ENCODE measurements around the gene ATP5PD. TPM values are rescaled to one million over a fixed set of nuclear protein-coding genes. Genes with fewer than 3 reads are reported as not detected.

Gene ATP5PD
- total RNA-seq, 1 experiment from 2014 or later, result 413 TPM

DNA sequence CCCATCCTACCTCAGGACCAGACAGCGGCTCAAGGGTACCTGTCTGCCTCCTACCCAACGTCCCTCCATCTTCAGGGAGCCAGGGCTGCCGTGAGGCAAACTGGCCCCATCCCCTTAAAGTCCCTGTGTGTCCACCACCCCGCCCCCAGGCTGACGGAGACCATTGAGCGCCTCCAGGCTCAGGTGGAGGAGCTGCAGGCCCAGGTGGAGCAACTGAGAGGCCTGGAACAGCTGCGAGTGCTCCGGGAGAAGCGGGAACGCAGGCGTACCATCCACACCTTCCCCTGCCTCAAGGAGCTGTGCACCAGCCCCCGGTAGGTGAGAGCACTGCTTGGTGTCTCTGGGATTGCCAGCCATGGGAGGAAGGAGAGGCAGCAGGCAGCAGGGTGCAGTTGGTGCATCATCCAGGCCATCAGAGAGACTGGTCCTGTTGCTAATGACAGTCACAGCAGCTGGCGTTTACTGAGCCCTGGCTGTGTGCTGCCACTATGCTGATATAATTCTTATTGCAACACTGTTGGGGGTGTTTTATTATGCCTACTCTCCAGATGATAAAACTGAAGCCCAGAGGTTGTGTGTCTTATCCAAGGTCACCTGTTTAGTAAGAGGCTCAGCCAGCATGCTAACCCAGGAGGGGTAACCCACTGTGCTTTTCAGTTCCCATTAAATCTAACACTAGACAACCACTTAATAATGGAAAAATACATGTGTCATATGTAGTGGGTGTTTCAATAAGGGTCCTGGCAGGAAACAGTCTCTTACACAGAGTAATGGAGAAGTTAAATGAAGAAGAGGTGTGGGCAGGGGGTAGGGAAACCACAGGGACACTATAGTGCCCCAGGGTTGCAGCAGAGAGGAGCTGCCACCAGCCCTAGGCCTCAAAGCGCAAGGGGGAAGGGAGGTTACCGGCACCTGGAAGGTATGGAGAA, 44.6 kb downstream of the ATP5PD start:
- Histone ChIP-seq H3K27me3 (ENCODE audit: control insufficient read depth, insufficient read depth, low read length) (no peaks in the 10 kb centered on the region), H3K4me3 (ENCODE audit: low read depth in 2 of 2, low read length in 2 of 2) (no peak overlapping the region), H3K4me1 (ENCODE audit: control insufficient read depth, insufficient read depth, low read length) (no peaks in the 10 kb centered on the region), H3K9me3 (ENCODE audit: control insufficient read depth, insufficient read depth, low read depth, low read length) (no peaks in the 10 kb centered on the region), H3K36me3 (ENCODE audit: control insufficient read depth, insufficient read depth, low read length) (no peaks in the 10 kb centered on the region), H3K27ac (ENCODE audit: low read length) (no peak overlapping the region)
- DNase-seq (ENCODE audit: low read depth, low spot score) (no peak), ATAC-seq (no peak)
- POLR2A ChIA-PET, result no interaction called here
- BruUV-seq (replicated peaks), result no TSS peak
- TF ChIP-seq, protein P1, sequence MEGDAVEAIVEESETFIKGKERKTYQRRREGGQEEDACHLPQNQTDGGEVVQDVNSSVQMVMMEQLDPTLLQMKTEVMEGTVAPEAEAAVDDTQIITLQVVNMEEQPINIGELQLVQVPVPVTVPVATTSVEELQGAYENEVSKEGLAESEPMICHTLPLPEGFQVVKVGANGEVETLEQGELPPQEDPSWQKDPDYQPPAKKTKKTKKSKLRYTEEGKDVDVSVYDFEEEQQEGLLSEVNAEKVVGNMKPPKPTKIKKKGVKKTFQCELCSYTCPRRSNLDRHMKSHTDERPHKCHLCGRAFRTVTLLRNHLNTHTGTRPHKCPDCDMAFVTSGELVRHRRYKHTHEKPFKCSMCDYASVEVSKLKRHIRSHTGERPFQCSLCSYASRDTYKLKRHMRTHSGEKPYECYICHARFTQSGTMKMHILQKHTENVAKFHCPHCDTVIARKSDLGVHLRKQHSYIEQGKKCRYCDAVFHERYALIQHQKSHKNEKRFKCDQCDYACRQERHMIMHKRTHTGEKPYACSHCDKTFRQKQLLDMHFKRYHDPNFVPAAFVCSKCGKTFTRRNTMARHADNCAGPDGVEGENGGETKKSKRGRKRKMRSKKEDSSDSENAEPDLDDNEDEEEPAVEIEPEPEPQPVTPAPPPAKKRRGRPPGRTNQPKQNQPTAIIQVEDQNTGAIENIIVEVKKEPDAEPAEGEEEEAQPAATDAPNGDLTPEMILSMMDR (IDR thresholded peaks at IDR 0.05), result no peak
- TF ChIP-seq, protein P2, sequence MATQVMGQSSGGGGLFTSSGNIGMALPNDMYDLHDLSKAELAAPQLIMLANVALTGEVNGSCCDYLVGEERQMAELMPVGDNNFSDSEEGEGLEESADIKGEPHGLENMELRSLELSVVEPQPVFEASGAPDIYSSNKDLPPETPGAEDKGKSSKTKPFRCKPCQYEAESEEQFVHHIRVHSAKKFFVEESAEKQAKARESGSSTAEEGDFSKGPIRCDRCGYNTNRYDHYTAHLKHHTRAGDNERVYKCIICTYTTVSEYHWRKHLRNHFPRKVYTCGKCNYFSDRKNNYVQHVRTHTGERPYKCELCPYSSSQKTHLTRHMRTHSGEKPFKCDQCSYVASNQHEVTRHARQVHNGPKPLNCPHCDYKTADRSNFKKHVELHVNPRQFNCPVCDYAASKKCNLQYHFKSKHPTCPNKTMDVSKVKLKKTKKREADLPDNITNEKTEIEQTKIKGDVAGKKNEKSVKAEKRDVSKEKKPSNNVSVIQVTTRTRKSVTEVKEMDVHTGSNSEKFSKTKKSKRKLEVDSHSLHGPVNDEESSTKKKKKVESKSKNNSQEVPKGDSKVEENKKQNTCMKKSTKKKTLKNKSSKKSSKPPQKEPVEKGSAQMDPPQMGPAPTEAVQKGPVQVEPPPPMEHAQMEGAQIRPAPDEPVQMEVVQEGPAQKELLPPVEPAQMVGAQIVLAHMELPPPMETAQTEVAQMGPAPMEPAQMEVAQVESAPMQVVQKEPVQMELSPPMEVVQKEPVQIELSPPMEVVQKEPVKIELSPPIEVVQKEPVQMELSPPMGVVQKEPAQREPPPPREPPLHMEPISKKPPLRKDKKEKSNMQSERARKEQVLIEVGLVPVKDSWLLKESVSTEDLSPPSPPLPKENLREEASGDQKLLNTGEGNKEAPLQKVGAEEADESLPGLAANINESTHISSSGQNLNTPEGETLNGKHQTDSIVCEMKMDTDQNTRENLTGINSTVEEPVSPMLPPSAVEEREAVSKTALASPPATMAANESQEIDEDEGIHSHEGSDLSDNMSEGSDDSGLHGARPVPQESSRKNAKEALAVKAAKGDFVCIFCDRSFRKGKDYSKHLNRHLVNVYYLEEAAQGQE (IDR thresholded peaks at IDR 0.05; ENCODE audit: insufficient read depth in 1 of 2, low read depth in 2 of 2, low read length in 1 of 2), result no peak
- TF ChIP-seq POLR2AphosphoS5 (IDR thresholded peaks at IDR 0.05; ENCODE audit: low read depth, low read length) (no peak), TCF7L2 (IDR thresholded peaks at IDR 0.05; ENCODE audit: low read depth, low read length) (no peak), SIN3A (IDR thresholded peaks at IDR 0.05; ENCODE audit: borderline replicate concordance, insufficient read depth, low read depth, low read length) (no peak)
- intact Hi-C loops (cut with micrococcal nuclease; ENCODE audit: unreplicated experiment) (no loop called here), in situ Hi-C loops (cut with HindIII; ENCODE audit: low pct_unique_long_range_greater_than_20kb, low sequenced_read_pairs) (no loop called here)
- CTCF ChIA-PET, result no interaction called here

DNA sequence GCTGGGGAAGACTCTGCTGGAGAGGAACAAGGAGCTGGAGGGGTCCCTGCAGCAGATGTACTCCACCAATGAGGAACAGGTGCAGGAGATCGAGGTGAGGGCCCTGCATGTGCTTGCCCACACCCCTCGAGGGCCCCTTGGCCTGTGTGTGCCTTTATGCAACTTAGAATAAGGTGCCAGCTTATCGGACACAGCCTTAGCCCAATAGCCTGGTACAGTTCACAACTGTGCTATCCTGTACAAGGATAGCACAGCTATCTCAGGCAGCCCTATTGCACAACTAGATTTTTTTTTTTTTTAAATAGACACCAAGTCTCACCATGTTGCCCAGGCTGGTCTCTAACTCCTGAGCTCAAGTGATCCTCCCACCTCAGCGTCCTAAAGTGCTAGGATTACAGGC, 47.2 kb downstream of the ATP5PD start:
- BruUV-seq (replicated peaks), result no TSS peak
- H3K27me3 ChIP-seq (ENCODE audit: control insufficient read depth, insufficient read depth, low read length), result no peaks in the 10 kb centered on the region
- no peak for ATAC-seq
- in situ Hi-C loops (cut with HindIII; ENCODE audit: low pct_unique_long_range_greater_than_20kb, low sequenced_read_pairs), result no loop called here
- POLR2A ChIA-PET, result no interaction called here
- no peak for TF ChIP-seq SIN3A (IDR thresholded peaks at IDR 0.05; ENCODE audit: borderline replicate concordance, insufficient read depth, low read depth, low read length)
- TF ChIP-seq POLR2AphosphoS5 (IDR thresholded peaks at IDR 0.05; ENCODE audit: low read depth, low read length), result no peak
- TF ChIP-seq, protein P2 (IDR thresholded peaks at IDR 0.05; ENCODE audit: insufficient read depth in 1 of 2, low read depth in 2 of 2, low read length in 1 of 2), result no peak
- TF ChIP-seq, protein P1 (IDR thresholded peaks at IDR 0.05), result no peak
- TF ChIP-seq TCF7L2 (IDR thresholded peaks at IDR 0.05; ENCODE audit: low read depth, low read length), result no peak
- intact Hi-C loops (cut with micrococcal nuclease; ENCODE audit: unreplicated experiment), result no loop called here
- no peaks in the 10 kb centered on the region for H3K9me3 ChIP-seq (ENCODE audit: control insufficient read depth, insufficient read depth, low read depth, low read length)
- no peak overlapping the region for H3K27ac ChIP-seq (ENCODE audit: low read length)
- H3K36me3 ChIP-seq (ENCODE audit: control insufficient read depth, insufficient read depth, low read length), result no peaks in the 10 kb centered on the region
- CTCF ChIA-PET, result interaction anchor here (2.4 kb wide), 1 partner anchor 38 kb away, joined by 11 read pairs; no protein-coding TSS in a partner anchor
- DNase-seq (ENCODE audit: low read depth, low spot score), result no peak
- H3K4me1 ChIP-seq (ENCODE audit: control insufficient read depth, insufficient read depth, low read length), result no peaks in the 10 kb centered on the region
- H3K4me3 ChIP-seq (ENCODE audit: low read depth in 2 of 2, low read length in 2 of 2), result no peak overlapping the region

Measured in Panc1 (cell line).